Loucy (cell line): Measurements from ENCODE around the gene RUSC2.

Experiments used
- H2AFZ ChIP-seq: fragments of 200-600 bp; sonication (generic); 2 replicates; pipeline ENCODE4 v1.6.0; 2016; ENCODE audit warnings: antibody characterized with exemption, mild to moderate bottlenecking, low read length, moderate library complexity
- H3F3A ChIP-seq: fragments of 200-600 bp; 2 replicates; pipeline ENCODE4 v1.6.0; 2016; ENCODE audit warnings: antibody characterized with exemption, low read depth, mild to moderate bottlenecking
- H3K27me3 ChIP-seq: fragments of 200-600 bp; sonication (generic); 2 replicates; pipeline ENCODE4 v1.6.1; 2014; ENCODE audit warnings: low read length, mild to moderate bottlenecking; ENCODE audit not compliant: insufficient read depth, poor library complexity, severe bottlenecking
- H3K36me3 ChIP-seq: fragments of 200-600 bp; sonication (generic); 2 replicates; pipeline ENCODE4 v1.6.1; 2016; ENCODE audit warnings: low read length; ENCODE audit not compliant: insufficient read depth
- H3K4me1 ChIP-seq: fragments of 200-600 bp; sonication (generic); 2 replicates; pipeline ENCODE4 v1.5.1; 2014; ENCODE audit warnings: low read length, mild to moderate bottlenecking; ENCODE audit not compliant: insufficient read depth, poor library complexity, severe bottlenecking
- H3K4me2 ChIP-seq: fragments of 200-600 bp; sonication (generic); 2 replicates; pipeline ENCODE4 v1.6.0; 2014; ENCODE audit warnings: antibody characterized with exemption, low read length, low read depth, mild to moderate bottlenecking; ENCODE audit not compliant: poor library complexity, severe bottlenecking
- H3K4me3 ChIP-seq: fragments of 200-600 bp; sonication (generic); 2 replicates; pipeline ENCODE4 v1.5.1; 2014; ENCODE audit warnings: low read length, mild to moderate bottlenecking, mixed read lengths; ENCODE audit not compliant: poor library complexity, severe bottlenecking
- H3K79me2 ChIP-seq: fragments of 200-600 bp; sonication (generic); 2 replicates; pipeline ENCODE4 v1.6.1; 2014; ENCODE audit warnings: low read length; ENCODE audit not compliant: insufficient read depth
- H3K9ac ChIP-seq: fragments of 200-600 bp; sonication (generic); 2 replicates; pipeline ENCODE4 v1.6.0; 2014; ENCODE audit warnings: mild to moderate bottlenecking, low read depth, low read length, moderate library complexity; ENCODE audit not compliant: poor library complexity, severe bottlenecking
- H3K9me2 ChIP-seq: fragments of 200-600 bp; sonication (generic); replicated peaks from 2 replicates; pipeline ENCODE4 v1.6.1; 2016; ENCODE audit warnings: low read depth, low read length, mixed read lengths
- H3K9me3 ChIP-seq: fragments of 200-600 bp; sonication (generic); 2 replicates; pipeline ENCODE4 v1.6.1; 2014; ENCODE audit warnings: mild to moderate bottlenecking, antibody characterized with exemption, low read length, low read depth; ENCODE audit not compliant: insufficient read depth
- H4K20me1 ChIP-seq: fragments of 200-600 bp; sonication (generic); 2 replicates; pipeline ENCODE4 v1.6.0; 2014; ENCODE audit warnings: antibody characterized with exemption, low read length, mild to moderate bottlenecking; ENCODE audit not compliant: insufficient read depth, poor library complexity, severe bottlenecking
- CTCF ChIP-seq: fragments of 200-600 bp; sonication (generic); conservative IDR thresholded peaks from 2 replicates; pipeline ENCODE4 v1.5.1; 2014; ENCODE audit warnings: mild to moderate bottlenecking, antibody characterized with exemption, low read length
- EZH2phosphoT487 ChIP-seq: fragments of 200-600 bp; IDR thresholded peaks from 2 replicates; pipeline ENCODE4 v1.6.1; 2018; ENCODE audit warnings: antibody characterized with exemption, mild to moderate bottlenecking, moderate library complexity, borderline replicate concordance

The RUSC2 gene, protein sequence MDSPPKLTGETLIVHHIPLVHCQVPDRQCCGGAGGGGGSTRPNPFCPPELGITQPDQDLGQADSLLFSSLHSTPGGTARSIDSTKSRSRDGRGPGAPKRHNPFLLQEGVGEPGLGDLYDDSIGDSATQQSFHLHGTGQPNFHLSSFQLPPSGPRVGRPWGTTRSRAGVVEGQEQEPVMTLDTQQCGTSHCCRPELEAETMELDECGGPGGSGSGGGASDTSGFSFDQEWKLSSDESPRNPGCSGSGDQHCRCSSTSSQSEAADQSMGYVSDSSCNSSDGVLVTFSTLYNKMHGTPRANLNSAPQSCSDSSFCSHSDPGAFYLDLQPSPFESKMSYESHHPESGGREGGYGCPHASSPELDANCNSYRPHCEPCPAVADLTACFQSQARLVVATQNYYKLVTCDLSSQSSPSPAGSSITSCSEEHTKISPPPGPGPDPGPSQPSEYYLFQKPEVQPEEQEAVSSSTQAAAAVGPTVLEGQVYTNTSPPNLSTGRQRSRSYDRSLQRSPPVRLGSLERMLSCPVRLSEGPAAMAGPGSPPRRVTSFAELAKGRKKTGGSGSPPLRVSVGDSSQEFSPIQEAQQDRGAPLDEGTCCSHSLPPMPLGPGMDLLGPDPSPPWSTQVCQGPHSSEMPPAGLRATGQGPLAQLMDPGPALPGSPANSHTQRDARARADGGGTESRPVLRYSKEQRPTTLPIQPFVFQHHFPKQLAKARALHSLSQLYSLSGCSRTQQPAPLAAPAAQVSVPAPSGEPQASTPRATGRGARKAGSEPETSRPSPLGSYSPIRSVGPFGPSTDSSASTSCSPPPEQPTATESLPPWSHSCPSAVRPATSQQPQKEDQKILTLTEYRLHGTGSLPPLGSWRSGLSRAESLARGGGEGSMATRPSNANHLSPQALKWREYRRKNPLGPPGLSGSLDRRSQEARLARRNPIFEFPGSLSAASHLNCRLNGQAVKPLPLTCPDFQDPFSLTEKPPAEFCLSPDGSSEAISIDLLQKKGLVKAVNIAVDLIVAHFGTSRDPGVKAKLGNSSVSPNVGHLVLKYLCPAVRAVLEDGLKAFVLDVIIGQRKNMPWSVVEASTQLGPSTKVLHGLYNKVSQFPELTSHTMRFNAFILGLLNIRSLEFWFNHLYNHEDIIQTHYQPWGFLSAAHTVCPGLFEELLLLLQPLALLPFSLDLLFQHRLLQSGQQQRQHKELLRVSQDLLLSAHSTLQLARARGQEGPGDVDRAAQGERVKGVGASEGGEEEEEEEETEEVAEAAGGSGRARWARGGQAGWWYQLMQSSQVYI (N-terminal part only)

GRCh38 chr9:35489313-35490154 lies at the start of gene RUSC2:
TSS of gene RUSC2 (plus strand) at chr9:35490111. CDS start at chr9:35546522, 56,411 bp downstream.
- H3K79me2 ChIP-seq = peaks cover 11% of the 10 kb centered on the region; the same call in 1 of the 2 replicates
- peak within 1 kb of the TSS; percentile 78 for H3K9ac ChIP-seq
- H3K4me1 ChIP-seq = peaks cover 34% of the 10 kb centered on the region
- no peaks in the 10 kb centered on the region for H3K27me3 ChIP-seq
- peaks cover 19% of the 10 kb centered on the region for H3F3A ChIP-seq
- TF ChIP-seq EZH2phosphoT487 (no peak), CTCF (peak; percentile 52)
- H3K4me2 ChIP-seq = peak within 1 kb of the TSS; percentile 91
- peak within 1 kb of the TSS; percentile 93 for H2AFZ ChIP-seq
- no peaks in the 10 kb centered on the region for H3K36me3 ChIP-seq
- no peaks in the 10 kb centered on the region for H3K9me2 ChIP-seq
- H3K9me3 ChIP-seq = no peaks in the 10 kb centered on the region
- no peaks in the 10 kb centered on the region for H4K20me1 ChIP-seq
- peak within 1 kb of the TSS; percentile 78 for H3K4me3 ChIP-seq

DNA sequence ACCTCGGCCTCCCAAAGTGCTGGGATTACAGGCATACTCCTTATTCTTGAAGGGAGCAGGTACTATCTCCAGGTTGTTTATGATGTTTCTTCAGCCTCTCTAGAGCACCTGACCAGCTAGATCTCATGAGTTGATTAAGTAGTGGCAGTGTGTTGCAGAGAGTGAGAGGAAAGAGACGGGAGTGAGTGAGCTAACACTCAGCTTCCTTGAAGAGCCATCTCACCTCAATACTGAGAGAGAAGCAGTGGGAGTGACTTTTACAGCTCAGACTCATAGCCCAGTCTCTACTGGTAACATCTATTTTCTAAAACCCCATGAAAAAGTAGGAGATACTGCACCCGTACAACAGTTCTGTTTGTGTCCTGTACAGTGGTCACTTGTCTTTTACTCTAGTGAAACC lies 43.9 kb upstream of the RUSC2 start:
- Histone ChIP-seq H2AFZ (no peak overlapping the region), H3K4me3 (no peak overlapping the region), H3K9me2 (no peaks in the 10 kb centered on the region), H3K36me3 (no peaks in the 10 kb centered on the region), H3K4me2 (no peak overlapping the region), H3K4me1 (no peaks in the 10 kb centered on the region), H4K20me1 (no peaks in the 10 kb centered on the region), H3K27me3 (no peaks in the 10 kb centered on the region), H3K9ac (no peak overlapping the region), H3K79me2 (no peaks in the 10 kb centered on the region), H3K9me3 (no peaks in the 10 kb centered on the region), H3F3A (no peaks in the 10 kb centered on the region)
- TF ChIP-seq EZH2phosphoT487 (no peak), CTCF (no peak)

DNA sequence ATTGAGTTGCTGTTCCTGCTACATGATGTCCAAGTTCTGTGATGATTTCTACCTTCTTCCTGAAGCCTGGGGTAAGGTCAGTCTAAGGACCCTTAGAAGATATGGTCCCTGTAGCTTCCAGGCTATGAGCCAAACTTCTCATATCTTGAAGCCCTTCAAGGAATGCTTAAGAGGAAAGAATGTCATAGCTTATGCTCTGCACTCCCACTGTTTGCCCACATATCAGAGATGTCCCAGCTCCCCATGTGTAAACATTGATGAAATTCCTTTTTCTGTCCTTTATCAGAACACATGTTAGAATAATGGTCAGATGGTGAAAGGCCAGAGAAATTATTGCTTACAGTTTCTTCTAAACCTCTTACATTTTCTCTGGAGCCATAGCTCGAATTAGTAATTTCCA lies 41.4 kb upstream of the RUSC2 start:
- no peaks in the 10 kb centered on the region for H3K27me3 ChIP-seq
- H3K36me3 ChIP-seq = no peaks in the 10 kb centered on the region
- no peaks in the 10 kb centered on the region for H3K9me3 ChIP-seq
- no peaks in the 10 kb centered on the region for H3F3A ChIP-seq
- no peaks in the 10 kb centered on the region for H3K9me2 ChIP-seq
- H3K79me2 ChIP-seq = no peaks in the 10 kb centered on the region
- H3K4me1 ChIP-seq = no peaks in the 10 kb centered on the region
- TF ChIP-seq EZH2phosphoT487 (no peak), CTCF (no peak)
- H3K4me3 ChIP-seq = no peak overlapping the region
- no peak overlapping the region for H2AFZ ChIP-seq
- no peak overlapping the region for H3K4me2 ChIP-seq
- no peaks in the 10 kb centered on the region for H4K20me1 ChIP-seq
- H3K9ac ChIP-seq = no peak overlapping the region
